AG04450 (cell line): ENCODE measurements around the gene HDHD2. TPM values are rescaled to one million over a fixed set of nuclear protein-coding genes. Genes with fewer than 3 reads are reported as not detected.

Experiments used
- CTCF ChIA-PET: fragments of 300-600, 350-600 bp; formaldehyde crosslinking; extraction: SDS; loops from one replicate; lab custom pipeline; 2022; ENCODE audit warnings: antibody characterized with exemption, inconsistent platforms; lab: Charles Lee
- POLR2A ChIA-PET: fragments of 350-600 bp; formaldehyde crosslinking; extraction: SDS; loops from one replicate; lab custom pipeline; 2021; ENCODE audit warnings: antibody characterized with exemption, inconsistent platforms; lab: Yijun Ruan, JAX
- DNase-seq: peaks from one replicate; pipeline ENCODE4 v3.0.0-alpha.2; 2011; ENCODE audit warnings: low read depth, low spot score
- H3K27ac ChIP-seq: one replicate; pipeline ENCODE4 v1.5.1; 2012; ENCODE audit warnings: low read depth, low read length, control low read depth
- H3K27me3 ChIP-seq: one replicate; pipeline ENCODE4 v1.6.0; 2012; ENCODE audit warnings: low read length; ENCODE audit not compliant: control insufficient read depth, insufficient read depth
- H3K4me3 ChIP-seq: 2 replicates; pipeline ENCODE4 v1.5.1; 2011; ENCODE audit warnings: mild to moderate bottlenecking, low read depth, low read length, control low read depth
- H3K9me3 ChIP-seq: 2 replicates; pipeline ENCODE4 v1.5.1; 2012; ENCODE audit warnings: low read length; ENCODE audit not compliant: control insufficient read depth, insufficient read depth
- polyA plus RNA-seq: library from polyadenylated mRNA; depleted of rRNA; stranded (reverse); fragments of >200 nt; gene quantifications from 2 replicates; pipeline ENCODE4 v1.2.3, GENCODE V29; 2011
- TF ChIP-seq, protein P1 (sequence below): IDR thresholded peaks from 2 replicates; pipeline ENCODE4 v1.5.1; 2011; ENCODE audit warnings: low read depth, low read length, control low read depth, inconsistent platforms

HDHD2 gene
- polyA plus RNA-seq, 1 experiment, result 18.5 TPM

DNA sequence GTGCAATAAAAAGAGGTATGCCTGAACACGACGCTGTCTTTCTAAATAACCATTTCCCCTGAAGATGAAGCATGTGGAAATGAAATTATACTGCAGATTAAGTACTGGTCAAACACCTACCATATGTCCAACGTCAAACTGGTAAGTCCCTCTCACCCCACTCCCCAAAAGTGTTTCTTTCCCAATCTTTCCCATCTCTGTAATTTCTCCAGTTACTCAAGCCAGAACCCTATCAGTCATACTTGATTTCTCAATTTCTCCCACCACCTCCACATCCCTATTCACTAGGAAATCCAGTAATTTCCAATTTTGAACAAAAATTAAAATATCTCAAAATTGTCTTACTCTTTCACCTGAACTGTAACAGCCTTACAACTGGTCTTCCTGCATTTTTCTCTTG lies 29.2 kb downstream of the HDHD2 start:
- no peaks in the 10 kb centered on the region for H3K27me3 ChIP-seq
- H3K27ac ChIP-seq, result no peak overlapping the region
- H3K4me3 ChIP-seq, result no peak overlapping the region
- DNase-seq, result no peak
- no peaks in the 10 kb centered on the region for H3K9me3 ChIP-seq
- TF ChIP-seq, protein P1, sequence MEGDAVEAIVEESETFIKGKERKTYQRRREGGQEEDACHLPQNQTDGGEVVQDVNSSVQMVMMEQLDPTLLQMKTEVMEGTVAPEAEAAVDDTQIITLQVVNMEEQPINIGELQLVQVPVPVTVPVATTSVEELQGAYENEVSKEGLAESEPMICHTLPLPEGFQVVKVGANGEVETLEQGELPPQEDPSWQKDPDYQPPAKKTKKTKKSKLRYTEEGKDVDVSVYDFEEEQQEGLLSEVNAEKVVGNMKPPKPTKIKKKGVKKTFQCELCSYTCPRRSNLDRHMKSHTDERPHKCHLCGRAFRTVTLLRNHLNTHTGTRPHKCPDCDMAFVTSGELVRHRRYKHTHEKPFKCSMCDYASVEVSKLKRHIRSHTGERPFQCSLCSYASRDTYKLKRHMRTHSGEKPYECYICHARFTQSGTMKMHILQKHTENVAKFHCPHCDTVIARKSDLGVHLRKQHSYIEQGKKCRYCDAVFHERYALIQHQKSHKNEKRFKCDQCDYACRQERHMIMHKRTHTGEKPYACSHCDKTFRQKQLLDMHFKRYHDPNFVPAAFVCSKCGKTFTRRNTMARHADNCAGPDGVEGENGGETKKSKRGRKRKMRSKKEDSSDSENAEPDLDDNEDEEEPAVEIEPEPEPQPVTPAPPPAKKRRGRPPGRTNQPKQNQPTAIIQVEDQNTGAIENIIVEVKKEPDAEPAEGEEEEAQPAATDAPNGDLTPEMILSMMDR, result no peak
- ChIA-PET POLR2A (no interaction called here), CTCF (interaction anchor here (1.0 to 2.9 kb wide), 2 partner anchors 83 to 628 kb away, joined by 3 to 11 read pairs; no protein-coding TSS in a partner anchor)

DNA sequence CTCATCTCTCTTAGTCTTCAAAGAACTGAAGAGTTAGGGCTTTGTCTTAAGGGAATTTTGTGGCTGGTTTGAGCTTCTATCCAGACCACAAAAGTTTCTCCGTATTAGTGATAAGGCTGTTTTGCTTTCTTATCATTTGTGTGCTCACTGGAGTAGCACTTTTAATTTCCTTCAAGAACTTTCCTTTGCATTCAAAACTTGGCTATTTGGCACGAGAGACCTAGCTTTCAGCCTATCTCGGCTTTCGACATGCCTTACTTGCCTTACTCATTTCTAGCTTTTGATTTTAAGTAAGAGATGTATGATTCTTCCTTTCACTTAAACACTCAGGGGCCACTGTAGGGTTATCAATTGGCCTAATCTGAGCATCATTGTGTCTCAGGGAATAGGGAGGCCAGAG lies 29.9 kb downstream of the HDHD2 start:
- Histone ChIP-seq H3K4me3 (no peak overlapping the region), H3K27me3 (no peaks in the 10 kb centered on the region), H3K9me3 (no peaks in the 10 kb centered on the region), H3K27ac (no peak overlapping the region)
- ChIA-PET POLR2A (no interaction called here), CTCF (interaction anchor here (2.9 kb wide), 1 partner anchor 84 kb away, joined by 11 read pairs; no protein-coding TSS in a partner anchor)
- no peak for DNase-seq
- TF ChIP-seq, protein P1, result no peak

DNA sequence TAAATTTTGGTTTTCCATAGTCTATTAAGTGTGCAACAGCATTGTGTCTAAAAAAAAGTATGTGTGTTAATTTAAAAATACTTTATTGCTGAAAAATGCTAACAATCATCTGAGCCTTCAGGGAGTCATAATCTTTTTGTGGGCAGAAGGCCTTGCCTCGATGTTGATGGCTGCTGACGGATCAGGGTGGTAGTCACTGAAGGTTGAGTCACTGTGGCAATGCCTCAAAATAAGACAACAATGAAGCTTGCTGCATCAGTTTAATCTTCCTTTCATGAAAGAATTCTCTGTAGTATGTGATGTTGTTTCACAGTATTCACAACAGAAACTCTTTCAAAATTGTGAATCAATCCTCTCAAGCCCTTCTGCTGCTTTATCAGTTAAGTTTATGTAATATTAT lies 31.3 kb downstream of the HDHD2 start:
- H3K4me3 ChIP-seq, result no peak overlapping the region
- POLR2A ChIA-PET, result no interaction called here
- no peak overlapping the region for H3K27ac ChIP-seq
- TF ChIP-seq, protein P1, result no peak
- DNase-seq, result no peak
- H3K9me3 ChIP-seq, result no peaks in the 10 kb centered on the region
- no peaks in the 10 kb centered on the region for H3K27me3 ChIP-seq
- CTCF ChIA-PET, result no interaction called here

DNA sequence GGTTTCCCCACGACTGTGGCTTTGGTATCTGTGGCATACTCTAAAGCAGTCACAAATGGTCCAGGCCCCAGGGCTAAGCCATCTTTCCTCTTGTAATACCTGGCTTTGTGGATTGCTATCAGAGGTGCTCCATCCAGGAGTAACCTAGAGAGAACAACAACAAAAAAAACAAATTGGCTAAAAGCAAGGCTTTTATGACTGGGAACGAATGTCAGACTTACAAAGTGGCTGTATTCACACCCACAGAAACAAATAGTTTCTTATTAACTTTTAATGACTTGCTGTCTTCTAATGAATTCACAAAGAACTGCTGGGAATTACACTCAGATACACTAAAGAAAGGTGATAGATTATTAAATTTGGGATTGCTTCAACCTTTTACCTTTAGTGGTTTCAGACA lies 35.1 kb downstream of the HDHD2 start:
- TF ChIP-seq, protein P1, result no peak
- ChIA-PET POLR2A (no interaction called here), CTCF (interaction anchor here (1.2 to 1.5 kb wide), 2 partner anchors 16 to 89 kb away, joined by 3 read pairs; no protein-coding TSS in a partner anchor)
- Histone ChIP-seq H3K4me3 (no peak overlapping the region), H3K27ac (no peak overlapping the region), H3K27me3 (no peaks in the 10 kb centered on the region), H3K9me3 (no peaks in the 10 kb centered on the region)
- no peak for DNase-seq

DNA sequence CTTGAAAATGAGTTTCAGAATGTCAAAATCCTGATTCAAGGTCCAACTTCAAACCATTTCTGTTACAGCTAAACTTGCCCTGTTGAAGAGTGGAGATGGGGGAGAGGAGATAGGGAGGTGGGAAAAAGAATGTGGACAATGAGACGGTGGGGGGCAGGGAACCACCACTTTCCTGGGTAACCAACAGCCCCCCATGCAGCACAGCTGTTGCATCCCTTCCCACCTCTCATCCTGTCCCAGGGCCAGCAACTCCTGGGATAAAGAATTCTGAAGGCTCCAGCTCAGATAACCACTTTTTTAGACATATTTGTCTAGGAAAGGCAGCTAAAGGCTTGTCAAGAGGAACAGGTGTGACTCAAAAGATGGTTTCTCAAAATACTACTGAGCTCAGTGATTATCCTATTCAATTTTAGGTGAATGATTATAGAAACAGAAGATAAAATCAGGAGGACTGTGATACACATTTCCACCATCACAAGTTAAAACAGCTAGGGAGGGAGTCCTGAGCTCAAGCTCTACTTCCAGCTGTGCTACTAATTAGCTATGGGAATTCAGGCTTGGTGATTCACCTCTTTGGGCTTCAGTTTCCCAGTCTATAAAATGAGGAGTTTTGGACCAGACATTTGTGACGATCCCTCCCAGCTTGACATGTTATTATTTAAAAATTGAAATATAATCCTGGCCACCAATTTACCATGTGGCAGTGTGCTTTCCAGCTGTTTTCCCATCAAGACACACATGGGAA lies 36.3 kb downstream of the HDHD2 start:
- H3K4me3 ChIP-seq, result no peak overlapping the region
- TF ChIP-seq, protein P1, result no peak
- no peak for DNase-seq
- POLR2A ChIA-PET, result no interaction called here
- no peaks in the 10 kb centered on the region for H3K9me3 ChIP-seq
- no peaks in the 10 kb centered on the region for H3K27me3 ChIP-seq
- CTCF ChIA-PET, result interaction anchor here (0.8 to 2.2 kb wide), 6 partner anchors 13 to 101 kb away, joined by 3 to 13 read pairs (median 4); no protein-coding TSS in a partner anchor
- no peak overlapping the region for H3K27ac ChIP-seq
